Neural progenitor cell (in vitro differentiated cells): ENCODE results near the gene TMEM179.

Experiments
- EZH2phosphoT487 ChIP-seq: fragments of 200-600 bp; sonication (generic); IDR thresholded peaks from 2 replicates; pipeline ENCODE4 v1.6.1; 2017; ENCODE audit warnings: antibody characterized with exemption
- TF ChIP-seq, protein P1 (sequence below): fragments of 200-600 bp; sonication (generic); IDR thresholded peaks from 2 replicates; pipeline ENCODE4 v1.5.1; 2017; ENCODE audit warnings: antibody characterized with exemption, mild to moderate bottlenecking

- TF ChIP-seq, protein P1, sequence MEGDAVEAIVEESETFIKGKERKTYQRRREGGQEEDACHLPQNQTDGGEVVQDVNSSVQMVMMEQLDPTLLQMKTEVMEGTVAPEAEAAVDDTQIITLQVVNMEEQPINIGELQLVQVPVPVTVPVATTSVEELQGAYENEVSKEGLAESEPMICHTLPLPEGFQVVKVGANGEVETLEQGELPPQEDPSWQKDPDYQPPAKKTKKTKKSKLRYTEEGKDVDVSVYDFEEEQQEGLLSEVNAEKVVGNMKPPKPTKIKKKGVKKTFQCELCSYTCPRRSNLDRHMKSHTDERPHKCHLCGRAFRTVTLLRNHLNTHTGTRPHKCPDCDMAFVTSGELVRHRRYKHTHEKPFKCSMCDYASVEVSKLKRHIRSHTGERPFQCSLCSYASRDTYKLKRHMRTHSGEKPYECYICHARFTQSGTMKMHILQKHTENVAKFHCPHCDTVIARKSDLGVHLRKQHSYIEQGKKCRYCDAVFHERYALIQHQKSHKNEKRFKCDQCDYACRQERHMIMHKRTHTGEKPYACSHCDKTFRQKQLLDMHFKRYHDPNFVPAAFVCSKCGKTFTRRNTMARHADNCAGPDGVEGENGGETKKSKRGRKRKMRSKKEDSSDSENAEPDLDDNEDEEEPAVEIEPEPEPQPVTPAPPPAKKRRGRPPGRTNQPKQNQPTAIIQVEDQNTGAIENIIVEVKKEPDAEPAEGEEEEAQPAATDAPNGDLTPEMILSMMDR, result no peak
- TF ChIP-seq EZH2phosphoT487, result no peak
Measured at GRCh38 chr14:104634886-104635570, 30.5 kb upstream of the TMEM179 start.
